GM12878 (cell line): ENCODE measurements around the gene DDR1. TPM values are rescaled to one million over a fixed set of nuclear protein-coding genes. Genes with fewer than 3 reads are reported as not detected.

Experiments used
- ATF3 ChIP-seq: IDR thresholded peaks from 2 replicates; pipeline ENCODE4 v1.6.1; 2011; ENCODE audit warnings: low read depth, mild to moderate bottlenecking, low read length, moderate library complexity, borderline replicate concordance; ENCODE audit errors: extremely low read depth
- CEBPB ChIP-seq, 2 experiments: fragments of 150-350 bp in 1 of 2; IDR thresholded peaks; 2 replicates each; pipeline ENCODE4 v1.6.1; 2012 to 2014; ENCODE audit warnings: low read depth in 2 of 2, low read length in 2 of 2, borderline replicate concordance in 1 of 2, inconsistent platforms in 1 of 2
- DPF2 ChIP-seq: fragments of 450-650 bp; IDR thresholded peaks from 2 replicates; pipeline ENCODE4 v1.6.1; 2017; ENCODE audit warnings: mild to moderate bottlenecking
- ESRRA ChIP-seq: IDR thresholded peaks from 2 replicates; pipeline ENCODE4 v1.6.1; 2012; ENCODE audit warnings: mild to moderate bottlenecking, low read length, improper control_type of control experiment
- FOXK2 ChIP-seq: fragments of 450-650 bp; IDR thresholded peaks from 2 replicates; pipeline ENCODE4 v1.6.1; 2017; ENCODE audit warnings: mild to moderate bottlenecking, moderate library complexity
- HDAC2 ChIP-seq: fragments of 200-600 bp; sonication (generic); IDR thresholded peaks from 2 replicates; pipeline ENCODE4 v1.6.1; 2017
- KAT2A ChIP-seq: conservative IDR thresholded peaks from 2 replicates; pipeline ENCODE4 v1.6.1; 2011; ENCODE audit warnings: low read depth, low read length; ENCODE audit not compliant: control insufficient read depth
- MYC ChIP-seq: IDR thresholded peaks from 2 replicates; pipeline ENCODE4 v1.6.1; 2011; ENCODE audit warnings: mild to moderate bottlenecking, low read length, moderate library complexity, inconsistent platforms; ENCODE audit not compliant: insufficient read depth, insufficient replicate concordance, insufficient read length, severe bottlenecking
- POLR2AphosphoS2 ChIP-seq: IDR thresholded peaks from 2 replicates; pipeline ENCODE4 v1.6.1; 2011; ENCODE audit warnings: low read depth, mild to moderate bottlenecking, low read length, improper control_type of control experiment, moderate library complexity
- RAD21 ChIP-seq: IDR thresholded peaks from 2 replicates; pipeline ENCODE4 v1.6.1; 2011; ENCODE audit warnings: mild to moderate bottlenecking, low read depth, low read length, moderate library complexity; ENCODE audit not compliant: insufficient read depth
- REST ChIP-seq: IDR thresholded peaks from 2 replicates; pipeline ENCODE4 v1.6.1; 2012; ENCODE audit warnings: mild to moderate bottlenecking, low read depth, low read length
- STAT1 ChIP-seq: fragments of 450-650 bp; conservative IDR thresholded peaks from 2 replicates; pipeline ENCODE4 v1.6.1; 2014; ENCODE audit warnings: antibody characterized with exemption, mild to moderate bottlenecking
- ZNF207 ChIP-seq: fragments of 450-650 bp; IDR thresholded peaks from 2 replicates; pipeline ENCODE4 v1.6.1; 2014; ENCODE audit warnings: antibody characterized with exemption, mild to moderate bottlenecking, borderline replicate concordance
- ZNF622 ChIP-seq: fragments of 450-650 bp; IDR thresholded peaks from 2 replicates; pipeline ENCODE4 v1.6.1; 2017; ENCODE audit warnings: mild to moderate bottlenecking, inconsistent platforms
- polyA plus RNA-seq, 11 experiments: library from polyadenylated mRNA; depleted of rRNA in 4 of 11; unstranded in 6 of 11; stranded (reverse) in 5 of 11; fragments of >200 nt; fragmentation: Nextera tagmentation in 4 of 11; fragmentation: Illumina TruSeq in 1 of 11; extraction: Ambion mirVana in 4 of 11; extraction: Trizol in 1 of 11; gene quantifications; 1 replicate in 1 of 11; 2 replicates in 10 of 11; pipeline versions ENCODE4 v1.2.1 to v1.2.3, GENCODE V29; 2011 to 2016; ENCODE audit warnings: inconsistent platforms in 2 of 11, missing spikeins in 2 of 11, low read depth in 1 of 11
- total RNA-seq, 4 experiments: library from RNA; depleted of rRNA in 3 of 4; stranded (reverse); fragments of >200 nt in 3 of 4; fragmentation: Illumina TruSeq in 1 of 4; extraction: Trizol in 1 of 4; gene quantifications; 2 replicates each; pipeline versions ENCODE4 v1.2.1 to v1.2.3, GENCODE V29; 2013 to 2021
- TF ChIP-seq, protein P1 (sequence below): fragments of 450-650 bp; IDR thresholded peaks from 2 replicates; pipeline ENCODE4 v1.6.1; 2016; ENCODE audit warnings: mild to moderate bottlenecking
- TF ChIP-seq, protein P2 (sequence below): fragments of 450-650 bp; IDR thresholded peaks from 2 replicates; pipeline ENCODE4 v1.6.1; 2017; ENCODE audit warnings: mild to moderate bottlenecking, moderate library complexity
- TF ChIP-seq, protein P3 (sequence below): IDR thresholded peaks from 2 replicates; pipeline ENCODE4 v1.6.1; 2011; ENCODE audit warnings: borderline replicate concordance, low read depth, mild to moderate bottlenecking, moderate library complexity, low read length; ENCODE audit not compliant: insufficient read depth, poor library complexity, severe bottlenecking

Gene DDR1
- total and polyA plus RNA-seq, 10 of the 15 experiments (the other 5 are each of a cell fraction or from before 2014, with no cell fraction given), result 1.1 to 39.0 (median 11.9) TPM

DNA sequence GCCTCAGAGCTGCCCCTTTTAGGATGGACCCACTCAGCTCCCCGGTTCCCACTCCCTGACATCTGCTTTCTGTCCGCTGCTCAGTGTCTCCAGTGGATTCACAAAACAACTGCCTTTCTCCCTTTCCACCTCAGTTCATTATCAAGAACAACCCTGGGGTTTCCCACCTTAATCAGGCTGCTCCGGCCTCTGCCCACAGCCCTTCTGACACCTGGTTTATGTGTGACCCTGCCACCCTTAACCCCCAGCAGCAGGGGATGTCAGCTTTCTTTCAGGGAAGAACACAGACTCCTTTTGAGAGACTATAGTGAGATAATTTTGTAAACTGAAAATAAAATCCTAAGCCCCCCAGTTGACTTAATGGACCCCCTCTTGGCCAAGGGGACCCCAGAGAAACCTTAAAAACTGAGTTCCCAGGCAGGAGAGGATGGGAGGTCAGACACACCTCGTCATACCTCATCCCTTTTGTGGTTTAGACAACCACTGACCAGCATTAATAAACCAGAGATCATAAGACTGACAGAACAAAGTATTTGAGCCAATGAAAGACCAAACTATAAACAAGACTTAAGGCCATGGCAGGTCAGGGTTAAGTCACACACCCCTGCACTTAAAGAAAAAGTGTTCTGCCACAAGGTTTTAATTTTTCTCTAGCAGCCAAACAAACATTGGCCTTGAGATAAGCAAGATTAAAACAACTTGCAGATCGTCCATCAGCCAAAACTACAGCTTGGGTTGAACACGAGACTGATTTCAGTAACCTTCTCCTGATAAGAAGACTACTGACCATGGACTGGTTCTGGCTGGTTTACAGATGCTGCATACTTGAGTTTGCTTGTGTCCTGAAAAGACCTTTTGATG lies 42.4 kb upstream of the DDR1 start (continued):
- TF ChIP-seq REST (no peak), RAD21 (no peak), ZNF207 (no peak), HDAC2 (no peak), STAT1 (no peak), ZNF622 (no peak), MYC (no peak), ATF3 (no peak), ESRRA (no peak), POLR2AphosphoS2 (no peak), KAT2A (no peak), DPF2 (peak; percentile 76), FOXK2 (no peak), CEBPB (IDR thresholded peaks at IDR 0.05; ENCODE audit: borderline replicate concordance in 1 of 2, low read depth in 2 of 2, low read length in 2 of 2) (no peak)
- TF ChIP-seq, protein P1, sequence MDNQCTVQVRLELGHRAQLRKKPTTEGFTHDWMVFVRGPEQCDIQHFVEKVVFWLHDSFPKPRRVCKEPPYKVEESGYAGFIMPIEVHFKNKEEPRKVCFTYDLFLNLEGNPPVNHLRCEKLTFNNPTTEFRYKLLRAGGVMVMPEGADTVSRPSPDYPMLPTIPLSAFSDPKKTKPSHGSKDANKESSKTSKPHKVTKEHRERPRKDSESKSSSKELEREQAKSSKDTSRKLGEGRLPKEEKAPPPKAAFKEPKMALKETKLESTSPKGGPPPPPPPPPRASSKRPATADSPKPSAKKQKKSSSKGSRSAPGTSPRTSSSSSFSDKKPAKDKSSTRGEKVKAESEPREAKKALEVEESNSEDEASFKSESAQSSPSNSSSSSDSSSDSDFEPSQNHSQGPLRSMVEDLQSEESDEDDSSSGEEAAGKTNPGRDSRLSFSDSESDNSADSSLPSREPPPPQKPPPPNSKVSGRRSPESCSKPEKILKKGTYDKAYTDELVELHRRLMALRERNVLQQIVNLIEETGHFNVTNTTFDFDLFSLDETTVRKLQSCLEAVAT, result peak; percentile 30
- TF ChIP-seq, protein P2, sequence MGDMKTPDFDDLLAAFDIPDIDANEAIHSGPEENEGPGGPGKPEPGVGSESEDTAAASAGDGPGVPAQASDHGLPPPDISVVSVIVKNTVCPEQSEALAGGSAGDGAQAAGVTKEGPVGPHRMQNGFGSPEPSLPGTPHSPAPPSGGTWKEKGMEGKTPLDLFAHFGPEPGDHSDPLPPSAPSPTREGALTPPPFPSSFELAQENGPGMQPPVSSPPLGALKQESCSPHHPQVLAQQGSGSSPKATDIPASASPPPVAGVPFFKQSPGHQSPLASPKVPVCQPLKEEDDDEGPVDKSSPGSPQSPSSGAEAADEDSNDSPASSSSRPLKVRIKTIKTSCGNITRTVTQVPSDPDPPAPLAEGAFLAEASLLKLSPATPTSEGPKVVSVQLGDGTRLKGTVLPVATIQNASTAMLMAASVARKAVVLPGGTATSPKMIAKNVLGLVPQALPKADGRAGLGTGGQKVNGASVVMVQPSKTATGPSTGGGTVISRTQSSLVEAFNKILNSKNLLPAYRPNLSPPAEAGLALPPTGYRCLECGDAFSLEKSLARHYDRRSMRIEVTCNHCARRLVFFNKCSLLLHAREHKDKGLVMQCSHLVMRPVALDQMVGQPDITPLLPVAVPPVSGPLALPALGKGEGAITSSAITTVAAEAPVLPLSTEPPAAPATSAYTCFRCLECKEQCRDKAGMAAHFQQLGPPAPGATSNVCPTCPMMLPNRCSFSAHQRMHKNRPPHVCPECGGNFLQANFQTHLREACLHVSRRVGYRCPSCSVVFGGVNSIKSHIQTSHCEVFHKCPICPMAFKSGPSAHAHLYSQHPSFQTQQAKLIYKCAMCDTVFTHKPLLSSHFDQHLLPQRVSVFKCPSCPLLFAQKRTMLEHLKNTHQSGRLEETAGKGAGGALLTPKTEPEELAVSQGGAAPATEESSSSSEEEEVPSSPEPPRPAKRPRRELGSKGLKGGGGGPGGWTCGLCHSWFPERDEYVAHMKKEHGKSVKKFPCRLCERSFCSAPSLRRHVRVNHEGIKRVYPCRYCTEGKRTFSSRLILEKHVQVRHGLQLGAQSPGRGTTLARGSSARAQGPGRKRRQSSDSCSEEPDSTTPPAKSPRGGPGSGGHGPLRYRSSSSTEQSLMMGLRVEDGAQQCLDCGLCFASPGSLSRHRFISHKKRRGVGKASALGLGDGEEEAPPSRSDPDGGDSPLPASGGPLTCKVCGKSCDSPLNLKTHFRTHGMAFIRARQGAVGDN, result peak; percentile 31; the same call in 1 of the 2 replicates
- TF ChIP-seq, protein P3, sequence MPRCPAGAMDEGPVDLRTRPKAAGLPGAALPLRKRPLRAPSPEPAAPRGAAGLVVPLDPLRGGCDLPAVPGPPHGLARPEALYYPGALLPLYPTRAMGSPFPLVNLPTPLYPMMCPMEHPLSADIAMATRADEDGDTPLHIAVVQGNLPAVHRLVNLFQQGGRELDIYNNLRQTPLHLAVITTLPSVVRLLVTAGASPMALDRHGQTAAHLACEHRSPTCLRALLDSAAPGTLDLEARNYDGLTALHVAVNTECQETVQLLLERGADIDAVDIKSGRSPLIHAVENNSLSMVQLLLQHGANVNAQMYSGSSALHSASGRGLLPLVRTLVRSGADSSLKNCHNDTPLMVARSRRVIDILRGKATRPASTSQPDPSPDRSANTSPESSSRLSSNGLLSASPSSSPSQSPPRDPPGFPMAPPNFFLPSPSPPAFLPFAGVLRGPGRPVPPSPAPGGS, result no peak
- TF ChIP-seq, all 136 proteins: peak for 15
